Measurements from ENCODE around the gene SGIP1.

SGIP1 gene, protein sequence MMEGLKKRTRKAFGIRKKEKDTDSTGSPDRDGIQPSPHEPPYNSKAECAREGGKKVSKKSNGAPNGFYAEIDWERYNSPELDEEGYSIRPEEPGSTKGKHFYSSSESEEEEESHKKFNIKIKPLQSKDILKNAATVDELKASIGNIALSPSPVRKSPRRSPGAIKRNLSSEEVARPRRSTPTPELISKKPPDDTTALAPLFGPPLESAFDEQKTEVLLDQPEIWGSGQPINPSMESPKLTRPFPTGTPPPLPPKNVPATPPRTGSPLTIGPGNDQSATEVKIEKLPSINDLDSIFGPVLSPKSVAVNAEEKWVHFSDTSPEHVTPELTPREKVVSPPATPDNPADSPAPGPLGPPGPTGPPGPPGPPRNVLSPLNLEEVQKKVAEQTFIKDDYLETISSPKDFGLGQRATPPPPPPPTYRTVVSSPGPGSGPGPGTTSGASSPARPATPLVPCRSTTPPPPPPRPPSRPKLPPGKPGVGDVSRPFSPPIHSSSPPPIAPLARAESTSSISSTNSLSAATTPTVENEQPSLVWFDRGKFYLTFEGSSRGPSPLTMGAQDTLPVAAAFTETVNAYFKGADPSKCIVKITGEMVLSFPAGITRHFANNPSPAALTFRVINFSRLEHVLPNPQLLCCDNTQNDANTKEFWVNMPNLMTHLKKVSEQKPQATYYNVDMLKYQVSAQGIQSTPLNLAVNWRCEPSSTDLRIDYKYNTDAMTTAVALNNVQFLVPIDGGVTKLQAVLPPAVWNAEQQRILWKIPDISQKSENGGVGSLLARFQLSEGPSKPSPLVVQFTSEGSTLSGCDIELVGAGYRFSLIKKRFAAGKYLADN

DNA sequence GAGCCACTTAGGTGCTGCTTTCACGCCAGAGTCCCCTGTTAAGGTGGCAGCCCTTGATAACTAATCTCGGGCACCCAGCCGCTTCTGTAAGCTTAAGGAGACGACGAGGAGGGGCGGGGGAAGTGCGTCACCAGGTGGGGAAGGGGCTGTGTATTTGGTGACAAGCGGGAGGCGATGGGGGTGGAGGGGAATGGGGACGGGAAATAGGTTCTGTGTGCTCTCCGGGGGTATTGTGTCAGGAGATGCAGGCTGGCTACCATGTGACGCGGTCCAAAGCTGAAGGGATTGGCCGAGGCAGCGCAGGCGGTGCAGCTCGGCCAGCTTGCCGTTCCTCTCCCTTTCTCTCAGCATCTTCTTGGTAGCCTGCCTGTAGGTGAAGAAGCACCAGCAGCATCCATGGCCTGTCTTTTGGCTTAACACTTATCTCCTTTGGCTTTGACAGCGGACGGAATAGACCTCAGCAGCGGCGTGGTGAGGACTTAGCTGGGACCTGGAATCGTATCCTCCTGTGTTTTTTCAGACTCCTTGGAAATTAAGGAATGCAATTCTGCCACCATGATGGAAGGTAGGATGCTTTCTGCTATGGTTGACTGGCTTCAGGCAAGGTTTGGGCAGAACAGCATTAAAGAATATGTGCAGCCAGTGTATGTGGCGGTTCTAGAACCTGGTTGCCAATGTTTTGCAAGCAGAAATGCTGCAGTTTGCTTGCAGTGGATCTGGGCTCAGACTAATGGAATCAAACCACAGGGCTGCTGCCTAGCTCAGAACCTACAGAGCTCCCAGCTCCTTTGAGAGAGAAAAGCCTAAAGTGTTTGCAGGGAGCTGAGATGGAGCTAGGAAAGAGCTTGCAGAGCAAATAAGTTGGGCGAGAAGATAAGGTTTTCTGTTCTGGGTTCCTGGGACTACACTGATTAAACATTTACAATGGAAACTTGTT, at the start of gene SGIP1:
Gene SGIP1 (plus strand): TSS at position 350 of the 937 bp plus-strand sequence. CDS start 206 bp downstream, at position 556.
- no peak for DNase-seq (ENCODE audit: low read depth)

DNA sequence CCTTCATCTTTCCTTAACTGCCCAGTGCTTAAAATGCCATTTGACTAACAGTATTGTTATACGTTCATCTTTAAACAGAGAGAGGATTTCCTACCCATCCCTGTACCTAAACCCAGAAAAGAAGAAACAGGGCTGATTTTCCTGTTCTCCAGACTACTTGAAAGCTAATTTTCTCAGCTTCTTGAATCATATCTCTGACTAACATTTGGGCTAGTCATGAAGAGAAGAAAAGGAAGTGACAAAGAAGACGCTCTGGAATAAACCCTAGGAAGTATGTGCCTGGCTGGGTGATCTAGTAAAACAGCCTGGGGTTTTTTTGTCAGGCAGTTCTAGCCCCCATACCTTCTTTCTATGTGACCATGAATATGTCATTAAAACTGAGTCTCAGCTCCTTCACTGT, 44.8 kb upstream of the SGIP1 start:
- no peak for DNase-seq (ENCODE audit: low read depth)

DNA sequence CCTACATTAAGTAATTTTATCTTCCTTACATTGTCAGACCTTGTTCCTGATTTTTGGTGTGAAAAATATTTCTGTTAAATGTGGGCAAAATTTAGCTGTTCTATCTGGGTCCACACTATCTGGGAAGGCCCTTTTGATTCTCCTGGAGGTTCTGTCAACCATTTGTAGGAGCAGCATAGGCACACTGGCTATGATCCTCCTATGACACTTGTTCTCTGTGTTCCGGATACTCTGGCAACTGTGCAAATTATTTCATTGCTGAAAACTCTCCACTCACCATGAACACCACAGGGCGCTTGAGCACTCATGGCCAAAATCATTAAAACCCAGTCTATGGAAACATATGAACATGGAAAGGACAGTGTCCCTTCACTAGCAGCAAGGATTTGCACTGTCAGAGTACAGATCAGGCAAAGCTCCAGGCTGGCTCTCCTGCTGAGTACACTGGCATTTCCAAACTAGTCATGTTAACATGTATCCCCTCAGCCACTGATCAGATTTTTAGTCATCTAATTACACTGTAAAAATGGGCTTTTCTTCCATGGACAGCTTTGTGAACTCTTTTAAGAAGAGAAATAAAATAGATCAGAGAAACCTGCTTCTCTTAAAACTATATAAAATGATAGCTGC, 43.9 kb upstream of the SGIP1 start:
- no peak for DNase-seq (ENCODE audit: low read depth)

DNA sequence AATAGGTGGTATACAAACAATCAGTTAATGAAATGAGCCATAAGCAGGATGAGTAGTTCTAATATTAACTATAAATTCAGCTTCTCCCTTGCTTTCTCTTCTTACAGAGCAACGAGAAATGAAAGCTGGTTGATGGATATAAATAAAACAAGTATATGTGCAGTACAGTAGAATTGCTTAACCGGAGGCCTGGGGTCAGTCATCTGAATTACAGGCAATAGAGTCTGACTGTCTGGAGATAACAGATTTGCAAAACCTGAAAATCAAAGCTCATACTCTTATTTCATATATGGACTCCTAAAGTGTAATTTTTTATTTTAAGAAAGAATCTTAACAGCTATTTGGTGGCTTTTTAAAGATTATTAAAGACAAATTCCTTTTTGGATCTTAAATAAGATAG, 43.1 kb upstream of the SGIP1 start:
- DNase-seq (ENCODE audit: low read depth), result no peak

DNA sequence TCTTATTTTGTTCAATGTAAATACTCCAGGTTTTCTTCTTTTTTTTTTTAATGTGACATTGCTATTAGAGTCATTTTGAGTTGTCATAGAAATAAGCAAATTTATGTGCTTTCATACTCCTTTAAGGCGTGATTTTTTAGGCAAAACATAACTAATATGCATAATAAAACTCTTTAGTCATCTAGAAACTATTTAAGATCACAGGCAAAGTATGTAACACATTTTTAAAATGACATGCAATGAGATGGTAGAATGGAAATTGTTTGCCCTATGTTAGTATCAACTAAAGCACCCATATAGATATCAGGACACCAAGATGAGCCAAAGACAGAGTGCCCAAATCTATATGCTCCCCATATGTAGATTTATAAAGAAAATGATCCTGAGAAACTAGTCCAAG, 41.5 kb upstream of the SGIP1 start:
- DNase-seq (ENCODE audit: low read depth), result no peak

DNA sequence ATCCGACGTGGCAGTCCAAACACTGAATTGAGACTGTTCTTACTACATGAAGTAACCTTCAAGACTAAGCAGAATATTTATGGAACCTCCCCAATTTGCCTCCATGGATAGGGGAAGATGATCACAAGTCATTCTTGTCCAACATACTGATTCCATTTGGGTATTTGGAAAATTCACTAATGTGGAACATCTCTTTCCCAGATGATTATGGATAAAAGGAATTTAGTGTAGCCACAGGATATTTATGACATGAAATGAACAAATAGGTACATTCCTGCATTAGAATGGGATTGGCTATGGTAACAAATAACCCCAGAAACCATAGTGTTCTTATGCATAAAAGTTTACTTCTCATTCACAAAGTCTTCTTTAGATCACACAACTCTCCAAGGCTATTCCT, 40.2 kb upstream of the SGIP1 start:
- DNase-seq (ENCODE audit: low read depth), result no peak

DNA sequence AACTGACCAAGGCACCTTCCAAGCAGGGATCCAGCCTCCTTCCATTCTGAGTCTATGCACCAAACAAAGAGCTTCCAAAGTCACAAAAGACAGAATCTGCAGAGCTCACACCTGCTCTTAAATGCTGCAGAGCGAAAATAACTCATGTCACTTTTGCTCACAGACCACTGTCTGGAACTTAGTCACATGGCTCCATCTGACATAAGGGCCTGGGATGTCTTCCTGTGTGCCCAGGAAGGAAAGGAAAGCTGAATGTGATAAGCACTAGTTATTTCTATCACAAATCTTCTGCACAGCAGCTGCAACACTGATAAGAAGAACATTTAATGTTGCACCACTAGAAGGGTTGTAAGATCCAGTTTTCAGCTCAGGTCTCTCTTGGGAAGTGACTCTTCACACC, 39.5 kb upstream of the SGIP1 start:
- no peak for DNase-seq (ENCODE audit: low read depth)

DNA sequence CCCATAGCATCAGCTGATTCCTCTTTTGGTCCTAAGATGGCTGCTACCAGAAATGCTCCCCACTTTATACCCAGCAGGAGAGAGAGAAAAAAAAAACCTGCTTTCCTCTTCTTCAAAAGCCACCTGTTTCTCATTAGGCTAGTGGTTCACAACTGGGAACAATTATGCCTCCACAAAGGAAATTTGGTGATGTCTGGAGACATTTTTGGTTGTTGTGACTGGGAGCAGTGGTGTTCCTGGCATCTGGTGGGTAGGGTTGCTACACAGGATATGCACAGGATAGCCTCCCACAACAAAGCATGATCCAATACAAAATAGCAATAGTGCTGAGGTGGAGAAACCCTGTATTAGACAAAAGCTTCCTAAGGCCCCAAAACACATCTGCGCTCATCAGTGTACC, 38.5 kb upstream of the SGIP1 start:
- no peak for DNase-seq (ENCODE audit: low read depth)

DNA sequence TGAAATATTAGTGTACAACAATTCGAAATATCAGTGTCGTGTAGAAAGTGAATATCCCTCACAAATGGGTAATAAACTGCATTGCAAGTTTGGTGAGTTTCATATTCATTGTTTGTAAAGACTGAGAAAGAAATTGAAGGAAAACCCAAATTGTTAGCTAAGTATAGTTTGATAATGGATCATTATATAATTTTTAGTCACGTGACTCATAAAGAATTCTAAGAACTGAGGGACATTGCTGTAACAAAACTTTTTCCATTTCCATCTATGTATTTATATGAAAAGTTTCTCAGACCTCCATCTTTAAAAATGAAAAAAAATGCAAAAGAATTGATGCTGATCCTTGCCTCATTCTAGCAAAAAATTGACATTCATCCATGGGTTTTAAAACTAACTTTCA, 36.0 kb upstream of the SGIP1 start:
- no peak for DNase-seq (ENCODE audit: low read depth)

DNA sequence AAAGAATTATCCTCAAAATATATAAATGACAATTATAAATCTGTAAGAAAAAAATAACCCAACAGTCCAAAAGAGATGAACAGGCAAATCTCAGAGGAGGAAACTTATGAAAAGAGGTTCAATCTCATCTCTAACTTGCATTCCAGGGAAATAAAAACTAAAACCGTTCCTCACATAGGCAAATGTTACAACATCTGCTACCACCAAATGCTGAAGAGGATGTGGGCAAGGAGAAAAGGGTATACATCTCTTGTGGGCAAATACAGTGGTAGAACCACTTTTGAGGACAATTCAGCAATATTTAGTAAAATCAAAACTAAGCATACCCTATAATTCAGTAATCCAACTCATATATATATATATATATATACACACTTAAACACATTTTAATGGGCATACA, 33.7 kb upstream of the SGIP1 start:
- no peak for DNase-seq (ENCODE audit: low read depth)

DNA sequence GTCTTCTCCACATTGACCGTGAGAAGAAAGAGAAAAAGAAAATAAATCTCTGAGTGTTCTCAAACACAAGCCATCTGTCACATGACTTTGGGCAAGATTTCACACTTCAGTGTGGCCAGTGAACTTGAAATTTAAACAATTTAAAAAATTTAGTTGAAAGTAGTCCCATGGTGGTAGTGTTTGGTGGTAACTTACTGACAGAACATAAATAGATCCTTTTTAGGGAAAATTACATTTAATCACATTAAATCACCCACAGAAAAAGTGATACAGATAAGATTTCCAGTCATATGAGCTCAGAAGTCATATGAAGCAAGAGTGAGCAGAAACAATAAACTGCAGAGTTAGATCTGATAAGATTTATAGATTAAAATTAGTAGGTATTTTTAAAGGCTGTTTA, 31.9 kb upstream of the SGIP1 start:
- DNase-seq (ENCODE audit: low read depth), result no peak

DNA sequence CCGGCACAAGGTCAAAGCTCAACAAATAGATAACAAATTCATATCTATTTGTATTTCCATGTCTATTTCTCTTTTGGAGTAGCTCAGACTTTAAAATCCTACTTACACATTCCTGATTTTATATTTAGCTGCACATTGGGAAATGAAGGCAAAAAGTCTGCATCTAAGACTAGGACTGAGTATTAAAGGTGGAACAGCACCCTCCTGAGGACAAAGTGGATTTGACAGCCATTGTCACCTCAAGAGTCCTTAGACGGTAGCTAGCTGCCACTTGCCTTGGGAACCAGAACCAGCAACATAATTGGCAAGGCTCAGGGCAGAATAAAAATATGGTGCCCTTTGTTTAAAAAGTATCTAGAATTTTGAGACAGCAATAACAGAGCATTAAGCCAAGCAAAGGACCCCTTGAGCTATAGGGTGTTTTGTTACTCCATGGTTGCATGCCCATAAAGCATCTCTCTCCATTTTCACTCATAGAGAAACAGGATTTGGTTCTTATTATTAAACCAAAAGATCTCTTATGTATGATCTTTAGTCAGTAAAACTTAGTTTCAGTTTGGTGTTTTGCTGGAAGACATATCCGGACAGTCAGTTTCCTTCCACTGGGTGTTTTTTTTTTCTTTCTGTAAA, 30.0 kb upstream of the SGIP1 start:
- no peak for DNase-seq (ENCODE audit: low read depth)

DNA sequence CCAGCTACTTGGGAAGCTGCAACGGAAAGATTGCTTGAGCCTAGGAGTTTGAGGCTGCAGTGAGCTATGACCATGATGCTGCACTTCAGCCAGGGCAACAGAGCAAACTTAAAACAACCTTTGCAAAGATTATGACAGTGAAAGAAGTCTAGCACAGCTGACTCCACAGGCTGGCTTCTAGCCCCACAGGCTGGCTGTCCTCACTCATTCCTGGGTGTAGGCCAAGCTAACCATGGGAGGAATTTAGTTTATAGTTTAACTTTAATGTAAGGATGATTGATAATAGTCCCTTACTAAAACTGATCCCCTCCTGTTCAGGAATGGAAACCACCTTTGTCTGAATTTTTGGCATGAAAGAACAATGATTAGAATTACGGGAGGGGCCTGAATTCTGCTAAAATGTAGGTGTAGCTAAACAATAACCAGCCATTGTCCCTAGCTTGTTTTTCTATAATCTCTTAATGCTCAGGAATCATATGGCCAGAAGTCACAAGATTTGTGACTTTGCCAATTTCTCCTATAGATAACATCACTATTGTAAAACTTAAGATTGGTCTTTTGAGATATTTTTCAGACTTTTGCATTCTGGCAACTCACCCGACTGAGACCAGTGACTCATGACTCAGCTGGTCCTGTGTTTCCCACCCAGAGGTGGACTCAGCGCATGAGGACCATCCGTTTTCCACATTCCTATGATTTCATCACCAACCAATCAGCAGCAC, 28.1 kb upstream of the SGIP1 start:
- DNase-seq (ENCODE audit: low read depth), result no peak

DNA sequence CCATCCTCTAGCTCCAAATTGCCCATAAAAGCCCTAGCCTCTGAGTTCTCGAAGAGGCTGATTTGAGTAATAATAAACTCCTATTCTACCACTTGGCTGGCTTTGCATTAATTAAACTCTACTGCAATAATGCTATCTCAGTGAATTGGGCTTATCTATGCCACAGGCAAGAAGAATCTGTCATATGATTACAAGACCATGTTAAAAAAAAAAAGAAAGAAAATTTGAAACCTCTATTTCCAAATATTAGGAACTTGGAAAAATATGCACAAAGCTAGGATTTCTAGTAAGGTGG, 27.6 kb upstream of the SGIP1 start:
- no peak for DNase-seq (ENCODE audit: low read depth)

DNA sequence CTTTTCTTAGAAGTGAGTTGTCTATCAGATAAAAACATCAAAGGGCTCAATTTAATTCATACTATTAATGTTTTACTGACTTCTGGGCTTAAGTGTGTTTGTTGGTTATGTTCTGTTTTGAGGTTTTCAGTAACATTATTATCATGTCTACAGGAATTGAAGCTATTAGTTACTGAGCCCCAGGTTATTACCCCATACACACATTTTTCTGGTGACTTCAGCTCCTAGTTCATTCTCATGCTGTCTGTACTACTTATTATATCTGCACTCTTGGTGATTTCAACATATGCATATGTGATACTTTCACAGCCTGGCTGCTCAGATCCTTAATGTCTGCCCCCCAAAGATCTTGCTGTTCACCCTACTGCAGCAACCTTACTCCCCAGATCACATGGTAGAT, 27.0 kb upstream of the SGIP1 start:
- DNase-seq (ENCODE audit: low read depth), result no peak

DNA sequence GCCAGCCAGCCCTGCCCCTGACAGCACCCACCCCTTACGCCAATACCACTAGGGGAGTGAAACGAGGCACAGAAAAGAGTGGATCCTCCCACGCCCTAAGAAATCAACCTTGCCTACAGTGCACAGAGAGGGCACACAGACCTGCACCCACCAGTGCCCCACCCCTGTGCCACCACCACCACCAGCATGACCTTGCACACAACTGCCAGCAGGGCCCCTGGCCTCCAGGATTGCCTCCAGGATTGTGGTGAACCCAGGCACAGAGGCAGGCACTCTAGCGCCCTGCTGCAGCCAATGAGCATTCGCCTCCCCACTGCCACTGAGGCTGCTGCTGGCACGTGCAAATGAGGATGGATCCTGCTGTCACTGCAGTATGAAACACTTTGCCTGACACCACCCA, 23.5 kb upstream of the SGIP1 start:
- DNase-seq (ENCODE audit: low read depth), result no peak

DNA sequence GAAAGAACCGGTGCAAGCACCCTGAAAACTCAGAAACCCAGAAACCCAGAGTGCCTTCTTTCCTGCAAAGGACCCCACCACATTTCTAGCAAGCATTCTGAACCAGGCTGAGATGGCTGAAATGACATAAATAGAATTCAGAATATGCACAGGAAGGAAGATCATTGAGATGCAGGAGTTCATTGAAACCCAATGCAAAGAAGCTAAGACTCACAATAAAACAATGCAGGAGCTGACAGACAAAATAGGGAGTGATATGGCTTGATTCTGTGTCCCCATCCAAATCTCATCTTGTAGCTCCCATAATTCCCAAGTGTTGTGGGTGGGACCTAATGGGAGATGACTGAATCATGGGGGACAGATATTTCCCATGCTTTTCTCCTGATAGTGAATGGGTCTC, 22.8 kb upstream of the SGIP1 start:
- DNase-seq (ENCODE audit: low read depth), result no peak

DNA sequence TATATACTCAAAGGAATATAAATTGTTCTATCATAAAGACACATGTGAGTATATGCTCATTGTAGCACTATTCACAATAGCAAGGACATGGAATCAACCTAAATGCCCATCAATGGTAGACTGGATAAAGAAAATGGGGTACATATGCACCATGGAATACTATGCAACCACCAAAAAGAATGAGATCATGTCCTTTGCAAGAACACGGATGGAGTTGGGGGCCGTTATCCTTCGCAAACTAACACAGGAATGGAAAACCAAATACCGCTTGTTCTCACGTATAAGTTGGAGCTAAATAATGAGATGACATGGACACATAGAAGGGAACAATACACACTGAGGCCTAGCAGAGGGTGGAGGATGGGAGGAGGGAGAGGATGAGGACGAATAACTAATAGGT, 16.0 kb upstream of the SGIP1 start:
- no peak for DNase-seq (ENCODE audit: low read depth)

DNA sequence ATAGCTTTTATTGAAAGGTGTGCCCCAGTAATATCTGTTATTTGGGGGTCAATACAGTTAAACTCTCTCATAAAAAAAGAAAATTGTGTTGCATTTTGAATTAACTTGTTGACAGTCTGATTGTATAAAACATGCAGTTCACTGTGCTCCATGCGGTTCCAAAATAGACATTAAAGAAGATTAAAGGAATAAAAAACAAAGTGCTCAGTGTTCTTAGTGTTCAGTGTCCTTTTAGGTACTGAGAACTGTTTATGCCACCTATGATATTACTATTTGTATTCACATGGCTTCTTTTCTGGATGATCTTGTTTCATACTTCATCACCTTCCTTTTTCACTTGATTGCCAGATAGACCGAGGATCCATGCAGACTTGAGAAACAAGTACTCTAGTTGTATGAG, 15.3 kb upstream of the SGIP1 start:
- no peak for DNase-seq (ENCODE audit: low read depth)

DNA sequence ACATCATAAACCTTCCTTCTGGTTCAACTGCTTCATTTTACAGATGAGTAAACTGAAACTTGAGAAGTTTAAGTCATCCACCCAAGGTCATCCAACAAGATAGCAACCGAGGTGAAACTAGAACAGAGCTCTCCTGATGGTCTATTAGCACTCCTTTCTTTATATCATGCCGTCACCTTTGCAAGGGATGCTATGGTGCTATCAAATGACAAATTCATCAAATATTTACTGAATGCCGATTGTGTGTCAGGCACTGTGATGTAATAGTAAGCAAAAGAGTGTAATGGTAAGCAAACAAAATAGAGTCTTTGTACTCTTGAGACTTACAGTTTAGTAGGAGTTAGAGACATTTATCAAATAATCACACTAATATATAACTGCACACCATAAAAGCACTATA, 14.0 kb upstream of the SGIP1 start:
- DNase-seq (ENCODE audit: low read depth), result no peak

DNA sequence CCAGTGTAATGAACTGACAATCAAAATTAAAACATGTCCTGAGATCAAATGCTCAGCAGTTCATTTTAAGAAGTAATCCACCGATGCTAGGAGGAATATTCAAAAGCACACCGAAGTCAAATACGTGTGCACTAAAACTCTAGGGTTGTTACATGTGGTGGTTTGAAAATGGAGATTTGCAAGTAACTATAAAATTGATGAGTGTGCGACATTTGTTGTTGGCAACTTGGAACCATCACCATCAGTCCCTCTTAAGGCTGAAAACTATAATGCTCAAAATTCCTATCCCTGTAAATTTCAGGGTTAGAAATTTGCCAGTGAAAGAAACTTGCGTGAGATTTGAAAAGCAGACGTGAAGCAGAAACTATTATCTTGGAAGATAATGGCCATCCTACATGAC, 13.3 kb upstream of the SGIP1 start:
- DNase-seq (ENCODE audit: low read depth), result no peak
